SJSA1 (cell line): Measurements from ENCODE around the gene KANSL1. TPM values are rescaled to one million over a fixed set of nuclear protein-coding genes. Genes with fewer than 3 reads are reported as not detected.

ENCODE experiments used
- DNase-seq, 2 experiments: peaks; one replicate each; pipeline ENCODE4 v3.0.0-alpha.2; 2015 to 2020; ENCODE audit warnings: low spot score in 2 of 2, low read depth in 1 of 2
- H3K27ac ChIP-seq: fragments of 250-450 bp; sonication (Bioruptor Pico); 2 replicates; pipeline ENCODE4 v1.5.1; 2020; ENCODE audit warnings: mild to moderate bottlenecking, moderate library complexity
- H3K27me3 ChIP-seq: fragments of 250-450 bp; sonication (Bioruptor Pico); replicated peaks from 2 replicates; pipeline ENCODE4 v1.5.1; 2020; ENCODE audit warnings: mild to moderate bottlenecking, moderate library complexity
- H3K36me3 ChIP-seq: fragments of 250-450 bp; sonication (Bioruptor Pico); 2 replicates; pipeline ENCODE4 v1.5.1; 2020; ENCODE audit warnings: mild to moderate bottlenecking
- H3K4me1 ChIP-seq: fragments of 250-450 bp; sonication (Bioruptor Pico); replicated peaks from 2 replicates; pipeline ENCODE4 v1.6.1; 2021; ENCODE audit warnings: mild to moderate bottlenecking
- H3K4me3 ChIP-seq: fragments of 250-450 bp; sonication (Bioruptor Pico); 2 replicates; pipeline ENCODE4 v1.5.1; 2020; ENCODE audit warnings: mild to moderate bottlenecking
- H3K9me3 ChIP-seq: fragments of 250-450 bp; sonication (Bioruptor Pico); replicated peaks from 2 replicates; pipeline ENCODE4 v1.5.1; 2020; ENCODE audit warnings: mild to moderate bottlenecking
- total RNA-seq: library from RNA; depleted of rRNA; stranded (reverse); fragments of >200 nt; shearing (Covaris generic); gene quantifications from 2 replicates; pipeline ENCODE4 v1.2.3, GENCODE V29; 2014

The KANSL1 gene
- total RNA-seq, 1 experiment from 2014 or later = 37.9 TPM

GRCh38 chr17:46072998-46073397 is 120.2 kb downstream of the KANSL1 start:
- Histone ChIP-seq H3K4me1 (peaks cover 32% of the 10 kb centered on the region), H3K27ac (peak overlapping the region; percentile 80), H3K4me3 (no peak overlapping the region), H3K9me3 (no peaks in the 10 kb centered on the region), H3K36me3 (peaks cover 14% of the 10 kb centered on the region), H3K27me3 (no peaks in the 10 kb centered on the region)
- peak in 1 of 2 experiments; percentile 86 for DNase-seq

DNA sequence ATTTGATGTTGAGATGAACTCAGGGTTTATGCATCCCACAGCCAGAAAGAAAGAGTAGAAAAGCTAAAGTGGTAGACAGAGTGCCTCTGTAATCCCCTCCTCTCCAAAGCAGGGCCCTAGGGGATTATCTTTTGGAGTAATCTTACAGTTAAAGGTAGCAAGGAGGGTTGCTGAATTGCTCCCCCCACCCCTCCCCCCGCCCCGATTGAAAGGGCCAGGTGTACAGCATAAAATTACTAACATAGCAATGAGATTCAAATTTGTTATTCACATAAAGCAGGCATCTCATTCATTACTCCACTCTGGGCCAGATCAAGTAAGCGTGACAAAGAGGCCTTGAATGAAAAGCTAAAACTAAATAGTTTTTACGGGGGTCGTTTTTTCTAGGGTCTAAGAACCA is 121.4 kb downstream of the KANSL1 start:
- Histone ChIP-seq H3K27ac (no peak overlapping the region), H3K4me3 (no peak overlapping the region), H3K9me3 (no peaks in the 10 kb centered on the region), H3K4me1 (peaks cover 32% of the 10 kb centered on the region), H3K36me3 (peaks cover 26% of the 10 kb centered on the region), H3K27me3 (no peaks in the 10 kb centered on the region)
- no peak for DNase-seq

GRCh38 chr17:46064460-46064859 is 128.8 kb downstream of the KANSL1 start:
- Histone ChIP-seq H3K4me1 (peaks cover 19% of the 10 kb centered on the region), H3K4me3 (no peak overlapping the region), H3K27me3 (no peaks in the 10 kb centered on the region), H3K9me3 (no peaks in the 10 kb centered on the region), H3K27ac (no peak overlapping the region), H3K36me3 (peaks cover 51% of the 10 kb centered on the region)
- DNase-seq = no peak

DNA sequence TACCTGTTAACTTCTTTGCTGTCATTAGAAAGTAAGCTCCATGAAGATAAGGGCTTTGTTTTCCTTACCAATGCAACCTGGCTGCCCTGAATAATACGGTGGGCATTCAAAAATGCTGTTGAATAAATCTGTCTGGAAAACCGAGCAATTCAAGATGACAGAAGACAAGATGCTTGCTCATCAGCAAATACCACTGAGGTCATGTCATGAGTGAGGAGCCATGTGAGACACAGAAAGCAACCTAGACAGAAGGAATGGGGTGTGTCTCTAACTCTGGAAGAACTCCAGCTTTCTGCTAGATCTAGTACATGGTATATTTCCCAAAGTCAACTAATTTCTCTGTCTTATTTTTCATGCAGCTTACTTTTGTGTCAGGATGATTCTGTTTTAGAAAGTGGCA is 130.0 kb downstream of the KANSL1 start:
- no peaks in the 10 kb centered on the region for H3K27me3 ChIP-seq
- H3K4me1 ChIP-seq = peaks cover 21% of the 10 kb centered on the region
- H3K27ac ChIP-seq = peak overlapping the region; percentile 26
- peak; percentile 74 to 75 for DNase-seq
- no peak overlapping the region for H3K4me3 ChIP-seq
- H3K9me3 ChIP-seq = no peaks in the 10 kb centered on the region
- H3K36me3 ChIP-seq = peaks cover 51% of the 10 kb centered on the region

DNA sequence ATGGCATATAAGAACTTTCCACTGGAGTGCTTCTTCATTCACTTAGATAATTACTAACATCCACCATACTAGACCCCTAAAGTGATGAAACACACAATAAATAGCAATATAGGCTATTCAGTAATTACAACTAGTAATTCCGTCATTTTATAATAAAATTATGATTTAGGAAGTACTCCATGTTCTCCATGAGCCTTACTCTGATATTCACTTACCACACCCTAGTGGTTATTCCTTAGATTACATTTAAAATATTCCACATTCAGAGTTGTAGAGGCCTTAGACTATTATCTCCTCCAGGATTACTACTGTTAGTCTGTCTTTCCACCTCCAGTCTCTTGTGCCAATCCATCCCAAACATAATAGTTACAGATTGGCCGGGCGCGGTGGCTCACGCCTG is 131.8 kb downstream of the KANSL1 start:
- no peak overlapping the region for H3K4me3 ChIP-seq
- H3K4me1 ChIP-seq = peaks cover 39% of the 10 kb centered on the region
- H3K36me3 ChIP-seq = peaks cover 39% of the 10 kb centered on the region
- no peak overlapping the region for H3K27ac ChIP-seq
- no peak for DNase-seq
- no peaks in the 10 kb centered on the region for H3K27me3 ChIP-seq
- H3K9me3 ChIP-seq = no peaks in the 10 kb centered on the region

DNA sequence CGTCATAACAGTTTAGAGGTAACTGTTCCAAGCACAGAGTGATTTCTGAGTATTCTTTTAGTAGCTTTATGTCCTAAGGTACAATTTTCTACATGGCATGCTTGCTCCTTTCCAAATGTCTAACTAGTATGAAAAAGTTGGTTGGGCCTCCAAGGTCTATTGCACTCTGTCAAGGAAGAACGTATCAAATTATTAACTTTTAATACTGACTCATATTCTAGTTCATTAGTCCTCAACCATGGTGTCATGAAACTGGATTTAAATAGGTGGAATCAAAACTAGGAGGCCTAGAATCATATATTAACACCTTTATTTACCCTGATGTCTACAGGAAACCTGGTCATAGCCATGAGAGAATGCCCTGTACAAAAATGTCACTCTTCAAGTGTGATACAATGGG is 132.8 kb downstream of the KANSL1 start:
- H3K27me3 ChIP-seq = no peaks in the 10 kb centered on the region

DNA sequence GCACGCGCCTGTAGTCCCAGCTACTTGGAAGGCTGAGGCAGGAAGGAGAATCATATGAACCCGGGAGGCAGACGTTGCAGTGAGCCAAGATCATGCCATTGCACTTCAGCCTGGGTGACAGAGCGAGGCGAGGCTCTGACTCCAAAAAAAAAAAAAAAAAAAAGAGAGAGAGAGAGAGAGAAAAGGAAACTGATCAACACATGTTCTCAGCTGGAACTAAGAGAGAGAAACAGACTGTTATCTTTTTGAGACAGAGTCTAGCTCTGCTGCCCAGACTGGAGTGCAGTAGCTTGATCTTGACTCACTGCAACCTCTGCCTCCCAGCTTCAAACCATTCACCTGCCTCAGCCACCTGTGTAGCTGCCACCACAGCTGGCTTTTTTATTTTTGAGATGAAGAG is 133.7 kb downstream of the KANSL1 start:
- Histone ChIP-seq H3K27ac (no peak overlapping the region), H3K4me1 (peaks cover 42% of the 10 kb centered on the region), H3K27me3 (no peaks in the 10 kb centered on the region), H3K4me3 (no peak overlapping the region), H3K9me3 (no peaks in the 10 kb centered on the region), H3K36me3 (peaks cover 26% of the 10 kb centered on the region)
- DNase-seq = no peak

More for the DNA sequence above, 132.8 kb downstream of the KANSL1 start:
- Histone ChIP-seq H3K27ac (no peak overlapping the region), H3K9me3 (no peaks in the 10 kb centered on the region), H3K4me1 (peaks cover 41% of the 10 kb centered on the region), H3K36me3 (peaks cover 32% of the 10 kb centered on the region), H3K4me3 (no peak overlapping the region)
- no peak for DNase-seq

DNA sequence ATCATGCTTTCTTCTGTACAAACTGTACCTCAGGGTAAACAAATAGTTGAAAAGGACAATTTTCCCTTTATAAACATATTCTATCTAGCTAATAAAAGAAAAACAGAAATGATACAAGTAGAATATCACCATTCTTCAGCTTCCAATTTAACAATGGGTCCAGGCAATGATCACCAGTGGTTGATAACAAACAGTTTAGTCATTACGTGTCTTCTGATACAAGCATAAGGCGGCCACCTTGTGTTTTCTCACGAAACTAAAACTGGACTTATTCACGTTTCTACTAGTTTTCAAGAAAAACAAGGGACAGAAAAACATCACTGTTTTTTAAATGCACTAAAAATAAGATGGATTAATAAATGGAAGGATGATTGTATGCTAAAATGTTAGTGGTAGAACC is 135.9 kb downstream of the KANSL1 start:
- H3K27me3 ChIP-seq = no peaks in the 10 kb centered on the region
- H3K9me3 ChIP-seq = no peaks in the 10 kb centered on the region
- H3K4me3 ChIP-seq = no peak overlapping the region
- no peak for DNase-seq
- peaks cover 17% of the 10 kb centered on the region for H3K36me3 ChIP-seq
- H3K27ac ChIP-seq = peak overlapping the region; percentile 41
- peaks cover 33% of the 10 kb centered on the region for H3K4me1 ChIP-seq

DNA sequence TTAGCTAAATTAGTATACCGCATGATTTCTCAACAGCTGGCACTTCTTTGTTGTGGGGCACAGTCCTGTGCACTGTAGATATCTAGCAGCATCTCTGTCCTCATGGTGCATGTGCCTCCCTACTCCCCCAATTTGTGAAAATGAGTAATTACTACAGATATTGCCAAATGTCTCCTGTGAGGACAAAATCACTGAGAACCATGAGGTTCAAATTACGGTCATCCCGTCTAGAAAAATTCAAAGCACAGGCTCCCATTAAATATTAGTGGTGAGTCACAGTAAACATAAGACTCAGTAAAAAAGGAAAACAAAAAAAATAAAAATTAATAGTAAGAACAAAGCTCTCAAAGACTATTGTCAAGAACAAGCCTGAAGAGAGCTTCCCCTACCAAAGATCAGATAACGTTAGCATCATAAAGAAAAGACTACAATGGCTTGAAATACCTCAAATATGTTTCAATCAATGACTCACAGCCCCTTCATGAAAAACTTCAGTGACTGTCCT is 136.4 kb downstream of the KANSL1 start:
- Histone ChIP-seq H3K27ac (peak overlapping the region; percentile 41), H3K27me3 (no peaks in the 10 kb centered on the region), H3K9me3 (no peaks in the 10 kb centered on the region), H3K36me3 (peaks cover 16% of the 10 kb centered on the region; the same call in 1 of the 2 replicates), H3K4me1 (peaks cover 38% of the 10 kb centered on the region), H3K4me3 (no peak overlapping the region)
- DNase-seq = peak in 1 of 2 experiments; percentile 83

- H3K9me3 ChIP-seq = no peaks in the 10 kb centered on the region
- peaks cover 50% of the 10 kb centered on the region for H3K4me1 ChIP-seq
- peaks cover 34% of the 10 kb centered on the region for H3K36me3 ChIP-seq
- no peak for DNase-seq
- no peaks in the 10 kb centered on the region for H3K27me3 ChIP-seq
- no peak overlapping the region for H3K4me3 ChIP-seq
- H3K27ac ChIP-seq = no peak overlapping the region
Measured at GRCh38 chr17:46053911-46054534, 139.2 kb downstream of the KANSL1 start.

DNA sequence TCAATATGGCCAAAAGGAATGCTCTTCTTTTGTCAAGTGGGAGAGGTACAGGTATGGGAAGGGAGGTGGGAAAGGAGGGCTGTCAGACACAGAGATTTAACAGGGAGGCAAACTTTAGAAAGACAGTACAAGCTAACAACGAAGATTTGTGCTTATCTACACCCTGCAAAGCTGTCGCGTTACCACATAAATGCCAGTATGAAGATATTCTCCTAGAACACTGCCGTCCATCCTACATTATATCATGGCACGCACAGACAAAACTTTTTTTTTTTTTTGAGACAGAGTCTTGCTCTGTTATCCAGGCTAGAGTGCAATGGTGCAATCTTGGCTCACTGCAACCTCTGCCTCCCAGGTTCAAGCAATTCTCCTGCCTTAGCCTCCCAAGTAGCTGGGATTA is 143.6 kb downstream of the KANSL1 start:
- no peaks in the 10 kb centered on the region for H3K9me3 ChIP-seq
- no peaks in the 10 kb centered on the region for H3K27me3 ChIP-seq
- H3K27ac ChIP-seq = no peak overlapping the region
- DNase-seq = no peak
- H3K4me3 ChIP-seq = no peak overlapping the region
- H3K36me3 ChIP-seq = peaks cover 59% of the 10 kb centered on the region
- peaks cover 47% of the 10 kb centered on the region for H3K4me1 ChIP-seq

- Histone ChIP-seq H3K36me3 (peaks cover 71% of the 10 kb centered on the region), H3K9me3 (no peaks in the 10 kb centered on the region), H3K27me3 (no peaks in the 10 kb centered on the region), H3K27ac (no peak overlapping the region), H3K4me3 (no peak overlapping the region), H3K4me1 (peaks cover 43% of the 10 kb centered on the region)
- DNase-seq = no peak
Measured at GRCh38 chr17:46047856-46048255, 145.4 kb downstream of the KANSL1 start.

DNA sequence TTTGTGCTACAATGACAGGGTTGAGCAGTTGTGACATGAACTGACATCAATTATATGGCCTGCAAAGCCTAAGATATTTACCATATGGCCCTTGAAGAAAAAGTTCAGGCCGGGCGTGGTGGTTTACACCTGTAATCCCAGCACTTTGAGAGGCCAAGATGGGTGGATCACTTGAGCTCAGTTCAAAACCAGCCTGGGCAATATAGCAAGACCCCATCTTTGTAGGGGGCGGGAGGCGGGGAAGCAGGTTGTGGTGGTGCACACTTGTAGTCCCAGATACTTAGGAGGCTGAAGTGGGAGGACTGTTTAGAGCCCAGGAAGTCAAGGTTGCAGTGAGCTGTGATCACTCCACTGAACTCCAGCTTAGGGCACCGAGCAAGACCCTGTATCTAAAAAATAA is 145.8 kb downstream of the KANSL1 start:
- peaks cover 42% of the 10 kb centered on the region for H3K4me1 ChIP-seq
- H3K4me3 ChIP-seq = no peak overlapping the region
- no peaks in the 10 kb centered on the region for H3K27me3 ChIP-seq
- H3K9me3 ChIP-seq = no peaks in the 10 kb centered on the region
- H3K36me3 ChIP-seq = peaks cover 76% of the 10 kb centered on the region
- DNase-seq = no peak
- H3K27ac ChIP-seq = 0 out of 2 replicates have a peak overlapping the region, but pooled peaks have one; percentile 6

- Histone ChIP-seq H3K4me3 (no peak overlapping the region), H3K36me3 (peaks cover 80% of the 10 kb centered on the region), H3K4me1 (peaks cover 37% of the 10 kb centered on the region), H3K27ac (0 out of 2 replicates have a peak overlapping the region, but pooled peaks have one; percentile 6), H3K27me3 (no peaks in the 10 kb centered on the region), H3K9me3 (no peaks in the 10 kb centered on the region)
- no peak for DNase-seq
Measured at GRCh38 chr17:46046957-46047356, 146.3 kb downstream of the KANSL1 start.
